ENCODE data around the gene FBLN5. TPM values are rescaled to one million over a fixed set of nuclear protein-coding genes. Genes with fewer than 3 reads are reported as not detected.
"Not testable (repeated sequence)": the region's sequence is repeated elsewhere in the genome, so short reads cannot be mapped to it uniquely, and the experiment has no call there.

Gene FBLN5
- total RNA-seq, 1 donor from 2014 or later: 41.5 TPM

DNA sequence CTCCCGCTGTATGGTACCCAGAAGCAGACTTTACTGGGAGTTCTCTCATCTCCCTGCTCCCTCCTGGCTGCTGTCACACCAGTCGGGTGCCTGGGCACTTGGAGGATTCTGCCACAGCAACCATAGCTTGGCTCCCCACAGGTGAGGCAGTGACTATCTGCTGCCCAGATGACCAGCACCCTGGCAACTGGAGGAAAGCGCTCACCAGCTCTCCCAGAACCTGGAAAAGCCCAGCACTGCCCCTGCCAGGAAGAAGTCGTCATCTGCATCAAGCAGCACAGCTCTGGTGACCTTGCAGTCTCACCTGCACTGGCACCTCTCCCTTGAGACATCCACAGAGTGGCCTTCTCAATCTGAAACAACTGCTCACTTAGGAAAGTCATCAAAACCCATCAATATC lies 48.3 kb downstream of the FBLN5 start:
- Mint-ChIP-seq H3K27ac (no peak overlapping the region), H3K27me3 (ENCODE audit: low read depth) (peaks cover 15% of the 10 kb centered on the region), H3K4me3 (no peak overlapping the region), H3K36me3 (no peaks in the 10 kb centered on the region), H3K9me3 (no peaks in the 10 kb centered on the region), H3K4me1 (peaks cover 5% of the 10 kb centered on the region)
- no peak for DNase-seq (ENCODE audit: low spot score in 2 of 2, unreplicated experiment in 2 of 2)
- no peak for TF ChIP-seq CTCF (IDR thresholded peaks at IDR 0.05; ENCODE audit: unreplicated experiment)

DNA sequence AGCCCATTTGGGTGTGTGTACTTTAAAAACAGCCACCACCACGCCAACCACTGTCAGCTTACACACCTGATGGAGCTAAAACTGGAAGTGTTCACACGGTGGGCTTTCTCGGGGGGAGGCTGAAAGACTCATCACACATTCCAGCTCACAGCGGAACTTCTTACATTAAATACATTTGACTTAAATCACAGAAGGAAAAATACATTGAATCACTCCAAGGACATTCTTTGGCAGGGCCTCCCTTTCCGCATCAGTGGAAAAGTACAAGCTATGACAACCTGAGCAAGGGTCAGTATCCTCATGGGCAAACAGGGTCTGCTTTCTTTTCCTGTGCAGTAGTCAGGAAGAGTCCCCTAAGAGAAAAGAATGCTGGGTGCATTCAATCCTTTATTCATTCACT lies 49.1 kb downstream of the FBLN5 start:
- no peaks in the 10 kb centered on the region for H3K9me3 Mint-ChIP-seq
- H3K4me3 Mint-ChIP-seq: no peak overlapping the region
- no peak for TF ChIP-seq CTCF (IDR thresholded peaks at IDR 0.05; ENCODE audit: unreplicated experiment)
- peaks cover 5% of the 10 kb centered on the region for H3K4me1 Mint-ChIP-seq
- H3K36me3 Mint-ChIP-seq: no peaks in the 10 kb centered on the region
- H3K27me3 Mint-ChIP-seq (ENCODE audit: low read depth): peaks cover 10% of the 10 kb centered on the region
- DNase-seq (ENCODE audit: low spot score in 2 of 2, unreplicated experiment in 2 of 2): no peak
- H3K27ac Mint-ChIP-seq: no peak overlapping the region

- H3K27me3 Mint-ChIP-seq (ENCODE audit: low read depth); DNase-seq (ENCODE audit: low spot score in 2 of 2, unreplicated experiment in 2 of 2); H3K4me3 Mint-ChIP-seq; H3K4me1 Mint-ChIP-seq; H3K27ac Mint-ChIP-seq; H3K9me3 Mint-ChIP-seq; H3K36me3 Mint-ChIP-seq: not testable (repeated sequence)
Measured at GRCh38 chr14:91897716-91898115, 49.8 kb downstream of the FBLN5 start.

DNA sequence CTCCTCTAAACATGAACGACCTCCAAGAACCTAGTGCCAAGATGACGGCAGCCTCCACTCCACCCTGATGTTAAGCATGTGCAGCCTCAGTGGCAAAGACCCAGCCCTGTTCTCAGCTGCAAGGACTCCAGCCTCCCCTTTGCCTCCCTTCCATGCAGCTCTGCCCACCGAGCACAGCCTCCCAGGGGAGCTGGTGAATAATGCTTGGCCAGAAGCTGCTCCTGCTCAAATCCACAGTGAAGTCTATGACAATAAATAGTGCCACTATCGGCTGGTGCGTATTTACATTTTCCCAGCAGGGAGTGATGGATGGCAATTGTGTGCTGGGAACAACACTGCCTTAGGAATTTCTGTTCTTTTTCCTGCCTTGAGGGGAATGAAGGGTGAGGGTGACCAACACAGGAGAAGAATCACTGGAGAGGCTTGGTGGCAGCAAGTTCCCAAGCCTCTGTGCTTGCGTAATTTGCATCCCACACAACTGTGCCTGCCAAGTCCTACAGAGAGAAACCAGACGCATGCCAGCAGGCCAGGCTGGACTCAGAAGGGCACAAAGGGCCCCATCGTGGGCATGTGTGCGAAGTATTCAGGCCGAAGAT lies 50.3 kb downstream of the FBLN5 start:
- Mint-ChIP-seq H3K27me3 (ENCODE audit: low read depth) (peaks cover 8% of the 10 kb centered on the region), H3K27ac (no peak overlapping the region), H3K4me1 (peaks cover 5% of the 10 kb centered on the region), H3K9me3 (no peaks in the 10 kb centered on the region), H3K36me3 (no peaks in the 10 kb centered on the region), H3K4me3 (no peak overlapping the region)
- DNase-seq (ENCODE audit: low spot score in 2 of 2, unreplicated experiment in 2 of 2): no peak
- no peak for TF ChIP-seq CTCF (IDR thresholded peaks at IDR 0.05; ENCODE audit: unreplicated experiment)

GRCh38 chr14:91896419-91896818 lies 51.1 kb downstream of the FBLN5 start:
- peaks cover 5% of the 10 kb centered on the region for H3K4me1 Mint-ChIP-seq
- no peak overlapping the region for H3K4me3 Mint-ChIP-seq
- no peak overlapping the region for H3K27ac Mint-ChIP-seq
- H3K36me3 Mint-ChIP-seq: no peaks in the 10 kb centered on the region
- peaks cover 8% of the 10 kb centered on the region for H3K27me3 Mint-ChIP-seq (ENCODE audit: low read depth)
- no peak for DNase-seq (ENCODE audit: low spot score in 2 of 2, unreplicated experiment in 2 of 2)
- no peak for TF ChIP-seq CTCF (IDR thresholded peaks at IDR 0.05; ENCODE audit: unreplicated experiment)
- H3K9me3 Mint-ChIP-seq: no peaks in the 10 kb centered on the region

DNA sequence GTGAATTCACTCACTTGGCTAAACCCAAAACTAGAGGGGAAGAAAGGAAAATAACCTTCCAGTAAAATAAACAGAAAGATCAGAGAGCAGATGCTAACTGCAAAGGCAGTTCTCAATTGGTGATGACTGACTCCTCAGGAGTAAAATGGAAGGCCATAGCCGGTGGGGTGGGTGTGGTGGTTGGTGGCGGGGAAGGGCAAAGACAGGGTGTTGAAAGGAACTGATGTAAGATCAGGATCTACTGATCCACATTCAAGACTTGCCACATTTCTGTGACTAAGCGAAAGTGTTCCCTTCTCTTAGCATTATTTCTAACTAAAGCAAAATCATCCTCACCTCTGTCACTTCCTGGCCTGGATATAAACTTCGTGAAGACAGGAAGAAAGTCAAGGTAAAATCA lies 53.8 kb downstream of the FBLN5 start:
- H3K9me3 Mint-ChIP-seq: no peaks in the 10 kb centered on the region
- H3K4me1 Mint-ChIP-seq: peaks cover 12% of the 10 kb centered on the region
- no peak overlapping the region for H3K27ac Mint-ChIP-seq
- H3K36me3 Mint-ChIP-seq: no peaks in the 10 kb centered on the region
- no peak overlapping the region for H3K4me3 Mint-ChIP-seq
- no peak for DNase-seq (ENCODE audit: low spot score in 2 of 2, unreplicated experiment in 2 of 2)
- peaks cover 8% of the 10 kb centered on the region for H3K27me3 Mint-ChIP-seq (ENCODE audit: low read depth)
- no peak for TF ChIP-seq CTCF (IDR thresholded peaks at IDR 0.05; ENCODE audit: unreplicated experiment)

All from mesothelial cell of epicardium (in vitro differentiated cells).